OCI-LY3 (cell line): ENCODE data around the gene LITAF.

Experiments
- EZH2phosphoT487 ChIP-seq: fragments of 200-600 bp; shearing (Covaris generic); IDR thresholded peaks from 2 replicates; pipeline ENCODE4 v1.6.1; 2018; ENCODE audit warnings: antibody characterized with exemption, mixed run types, low read depth
- TF ChIP-seq, protein P1 (sequence below): fragments of 200-600, 300-600 bp; sonication (generic); IDR thresholded peaks from 2 replicates; pipeline ENCODE4 v1.5.1; 2014; ENCODE audit warnings: antibody characterized with exemption, low read length, low read depth

DNA sequence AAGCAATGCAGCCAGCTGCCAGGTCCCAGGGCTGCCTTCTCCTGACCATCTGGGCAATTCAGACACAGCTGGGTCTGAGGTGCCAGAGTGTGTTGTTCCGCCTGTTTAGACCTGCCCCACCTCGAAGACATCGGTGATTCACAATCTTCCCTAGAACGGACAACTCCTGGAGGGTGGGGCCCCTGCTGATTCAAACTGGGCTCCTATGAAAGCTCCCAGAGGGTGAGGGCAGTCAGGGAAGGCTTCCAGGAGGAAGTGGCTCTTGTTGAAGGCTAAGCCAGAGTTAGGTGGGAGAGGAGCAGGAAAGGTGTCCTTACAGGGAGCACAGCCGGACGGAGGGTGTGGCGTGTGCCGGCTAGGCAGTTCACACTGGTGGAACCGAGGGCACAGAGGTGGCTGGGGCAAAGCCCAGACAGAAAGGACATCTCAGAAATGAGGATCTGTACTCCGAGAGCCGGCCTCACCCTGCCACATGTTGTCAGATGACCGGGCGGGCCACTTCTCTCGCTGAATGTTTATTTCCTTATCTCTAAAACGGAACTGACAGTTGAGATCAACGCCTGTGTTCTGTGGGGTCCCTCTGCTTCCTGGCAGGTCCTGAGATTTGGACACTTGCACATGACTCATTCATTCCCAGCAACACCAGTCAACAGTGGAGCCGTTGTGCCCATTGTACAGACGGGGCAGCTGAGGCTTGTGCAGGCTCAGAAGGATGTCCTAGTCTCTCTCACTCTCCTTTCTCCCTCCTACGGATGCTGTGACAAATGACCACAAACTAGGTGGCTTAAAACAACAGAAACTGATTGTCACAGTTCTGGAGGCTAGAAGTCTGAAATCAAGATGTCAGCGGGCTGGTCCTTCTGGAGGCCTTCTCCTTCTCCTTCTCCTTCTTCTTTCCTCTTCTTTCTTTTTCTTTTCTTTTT lies 26.9 kb upstream of the LITAF start:
- TF ChIP-seq, protein P1, sequence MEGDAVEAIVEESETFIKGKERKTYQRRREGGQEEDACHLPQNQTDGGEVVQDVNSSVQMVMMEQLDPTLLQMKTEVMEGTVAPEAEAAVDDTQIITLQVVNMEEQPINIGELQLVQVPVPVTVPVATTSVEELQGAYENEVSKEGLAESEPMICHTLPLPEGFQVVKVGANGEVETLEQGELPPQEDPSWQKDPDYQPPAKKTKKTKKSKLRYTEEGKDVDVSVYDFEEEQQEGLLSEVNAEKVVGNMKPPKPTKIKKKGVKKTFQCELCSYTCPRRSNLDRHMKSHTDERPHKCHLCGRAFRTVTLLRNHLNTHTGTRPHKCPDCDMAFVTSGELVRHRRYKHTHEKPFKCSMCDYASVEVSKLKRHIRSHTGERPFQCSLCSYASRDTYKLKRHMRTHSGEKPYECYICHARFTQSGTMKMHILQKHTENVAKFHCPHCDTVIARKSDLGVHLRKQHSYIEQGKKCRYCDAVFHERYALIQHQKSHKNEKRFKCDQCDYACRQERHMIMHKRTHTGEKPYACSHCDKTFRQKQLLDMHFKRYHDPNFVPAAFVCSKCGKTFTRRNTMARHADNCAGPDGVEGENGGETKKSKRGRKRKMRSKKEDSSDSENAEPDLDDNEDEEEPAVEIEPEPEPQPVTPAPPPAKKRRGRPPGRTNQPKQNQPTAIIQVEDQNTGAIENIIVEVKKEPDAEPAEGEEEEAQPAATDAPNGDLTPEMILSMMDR, result no peak
- no peak for TF ChIP-seq EZH2phosphoT487
